Natural killer cell (primary cell): ENCODE data around the gene POPDC2. TPM values are rescaled to one million over a fixed set of nuclear protein-coding genes. Genes with fewer than 3 reads are reported as not detected.

ENCODE experiments used
- ATAC-seq, 3 donors: fragments of 150-1000 bp in 2 of 3; fragments of 200-7000 bp in 1 of 3; cut with Tn5 transposase; 1 replicate in 1 of 3; 2 replicates in 2 of 3; pipeline ENCODE4 v1.10.0; 2021; ENCODE audit warnings: mild to moderate bottlenecking in 2 of 3, moderate library complexity in 2 of 3
- DNase-seq, 2 donors: peaks; one replicate each; pipeline versions ENCODE4 v3.0.0 to v3.0.0-alpha.2; 2013 to 2021; ENCODE audit warnings: mixed read lengths in 1 of 2
- H3K27ac ChIP-seq: one replicate; pipeline ENCODE4 v1.5.1; 2013; ENCODE audit warnings: mild to moderate bottlenecking, low read length
- H3K27me3 ChIP-seq: one replicate; pipeline ENCODE4 v1.6.1; 2013; ENCODE audit warnings: low read length; ENCODE audit not compliant: control insufficient read depth, insufficient read depth
- H3K36me3 ChIP-seq: one replicate; pipeline ENCODE4 v1.6.1; 2013; ENCODE audit warnings: low read length; ENCODE audit not compliant: control insufficient read depth, insufficient read depth
- H3K4me1 ChIP-seq: one replicate; pipeline ENCODE4 v1.6.1; 2013; ENCODE audit warnings: low read length; ENCODE audit not compliant: control insufficient read depth, insufficient read depth
- H3K4me3 ChIP-seq: one replicate; pipeline ENCODE4 v1.5.1; 2013; ENCODE audit warnings: low read length
- H3K9me3 ChIP-seq: one replicate; pipeline ENCODE4 v1.6.1; 2013; ENCODE audit warnings: low read length; ENCODE audit not compliant: control insufficient read depth, insufficient read depth
- H3K27ac Mint-ChIP-seq, 2 donors: one replicate each; pipeline ENCODE4 v1.8.0; 2022; ENCODE audit warnings: mild to moderate bottlenecking in 2 of 2, mixed read lengths in 2 of 2, moderate library complexity in 1 of 2
- H3K27me3 Mint-ChIP-seq, 2 donors: one replicate each; pipeline ENCODE4 v1.8.0; 2022; ENCODE audit warnings: low read depth in 2 of 2, mixed read lengths in 2 of 2
- H3K36me3 Mint-ChIP-seq: one replicate; pipeline ENCODE4 v1.8.0; 2022; ENCODE audit warnings: mixed read lengths
- H3K4me1 Mint-ChIP-seq, 2 donors: one replicate each; pipeline ENCODE4 v1.8.0; 2022; ENCODE audit warnings: mixed read lengths in 2 of 2
- H3K4me3 Mint-ChIP-seq: one replicate; pipeline ENCODE4 v1.8.0; 2022; ENCODE audit warnings: mild to moderate bottlenecking, moderate library complexity, mixed read lengths
- H3K9me3 Mint-ChIP-seq, 2 donors: one replicate each; pipeline ENCODE4 v1.8.0; 2022; ENCODE audit warnings: mixed read lengths in 2 of 2
- WGBS: methylation state at CpG from one replicate; pipeline ENCODE4 v1.1.7; 2013; ENCODE audit warnings: missing lambda C conversion rate; ENCODE audit not compliant: insufficient coverage; 5-methylcytosine and 5-hydroxymethylcytosine counted together
- intact Hi-C: fragments of 100-400 bp; cut with micrococcal nuclease; formaldehyde crosslinking; loops from one replicate; pipeline ENCODE4 v1.14.2; 2022
- total RNA-seq, 4 donors: library from RNA; stranded (reverse); fragments of 120-200 nt in 1 of 4; gene quantifications; one replicate each; pipeline versions ENCODE4 v1.2.3 to v1.2.4, GENCODE V29; 2013 to 2022
- TF ChIP-seq, protein P1 (sequence below): fragments of 200-600 bp; IDR thresholded peaks from one replicate; pipeline ENCODE4 v1.8.0; 2022; ENCODE audit warnings: antibody characterized with exemption

POPDC2 gene
- total RNA-seq, 3 donors from 2014 or later (not counting 1 experiment from before 2014, with no cell fraction given) = 6.2 to 8.0 (median 7.9) TPM

DNA sequence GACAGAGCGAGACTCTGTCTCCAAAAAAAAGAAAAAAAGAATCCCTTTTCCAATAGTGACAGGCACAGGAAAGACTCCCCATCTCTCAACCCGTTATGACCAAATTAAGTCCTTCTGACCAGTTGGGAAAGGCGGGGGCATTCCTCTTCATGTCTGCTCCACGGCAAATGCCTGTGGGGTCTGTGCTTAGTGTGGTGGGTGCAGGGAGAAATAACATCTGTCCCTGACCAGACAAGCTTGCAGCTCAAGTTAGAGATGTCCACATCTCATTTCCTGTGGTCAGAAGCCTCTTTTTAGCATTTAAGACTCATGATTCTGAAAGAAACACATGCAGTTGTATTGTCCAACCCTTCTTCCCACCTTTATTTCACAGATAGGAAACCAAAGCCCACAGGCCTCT is 46.5 kb downstream of the POPDC2 start:
- H3K36me3 ChIP-seq = no peaks in the 10 kb centered on the region
- ATAC-seq = no peak
- DNase-seq = no peak
- WGBS = 97% methylated on average over 3 of the region's 4 CpGs
- peaks cover 14 to 30% of the 10 kb centered on the region in 2 donors for H3K27me3 Mint-ChIP-seq
- no peaks in the 10 kb centered on the region for H3K27me3 ChIP-seq
- no peaks in the 10 kb centered on the region for H3K36me3 Mint-ChIP-seq
- TF ChIP-seq, protein P1, sequence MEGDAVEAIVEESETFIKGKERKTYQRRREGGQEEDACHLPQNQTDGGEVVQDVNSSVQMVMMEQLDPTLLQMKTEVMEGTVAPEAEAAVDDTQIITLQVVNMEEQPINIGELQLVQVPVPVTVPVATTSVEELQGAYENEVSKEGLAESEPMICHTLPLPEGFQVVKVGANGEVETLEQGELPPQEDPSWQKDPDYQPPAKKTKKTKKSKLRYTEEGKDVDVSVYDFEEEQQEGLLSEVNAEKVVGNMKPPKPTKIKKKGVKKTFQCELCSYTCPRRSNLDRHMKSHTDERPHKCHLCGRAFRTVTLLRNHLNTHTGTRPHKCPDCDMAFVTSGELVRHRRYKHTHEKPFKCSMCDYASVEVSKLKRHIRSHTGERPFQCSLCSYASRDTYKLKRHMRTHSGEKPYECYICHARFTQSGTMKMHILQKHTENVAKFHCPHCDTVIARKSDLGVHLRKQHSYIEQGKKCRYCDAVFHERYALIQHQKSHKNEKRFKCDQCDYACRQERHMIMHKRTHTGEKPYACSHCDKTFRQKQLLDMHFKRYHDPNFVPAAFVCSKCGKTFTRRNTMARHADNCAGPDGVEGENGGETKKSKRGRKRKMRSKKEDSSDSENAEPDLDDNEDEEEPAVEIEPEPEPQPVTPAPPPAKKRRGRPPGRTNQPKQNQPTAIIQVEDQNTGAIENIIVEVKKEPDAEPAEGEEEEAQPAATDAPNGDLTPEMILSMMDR = no peak
- H3K4me1 Mint-ChIP-seq = no peaks in the 10 kb centered on the region
- intact Hi-C loops = no loop called here
- H3K4me1 ChIP-seq = no peaks in the 10 kb centered on the region
- H3K9me3 Mint-ChIP-seq = no peaks in the 10 kb centered on the region
- H3K4me3 Mint-ChIP-seq = no peak overlapping the region
- no peak overlapping the region for H3K27ac Mint-ChIP-seq
- no peak overlapping the region for H3K4me3 ChIP-seq
- no peaks in the 10 kb centered on the region for H3K9me3 ChIP-seq
- H3K27ac ChIP-seq = no peak overlapping the region

DNA sequence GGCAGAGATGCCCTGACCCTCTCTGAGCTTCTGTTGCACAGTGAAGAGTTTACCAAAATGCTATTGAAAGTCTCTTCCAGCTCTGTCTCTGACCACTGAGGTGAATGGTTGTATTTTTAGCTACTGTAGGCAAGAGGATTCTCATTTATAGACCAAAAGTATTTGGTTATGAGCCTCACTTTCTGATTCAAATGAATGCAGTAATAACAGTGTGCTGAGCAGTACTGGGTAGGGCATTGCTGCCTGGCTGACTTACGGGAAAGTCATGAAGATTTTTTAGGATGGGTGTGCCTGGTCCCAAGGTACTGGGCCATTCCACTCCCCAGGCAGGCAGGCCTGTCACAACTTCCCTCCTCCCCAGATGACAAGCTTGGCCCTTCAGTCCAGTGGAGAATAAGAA is 47.2 kb downstream of the POPDC2 start:
- H3K27ac Mint-ChIP-seq = no peak overlapping the region
- Histone ChIP-seq H3K36me3 (no peaks in the 10 kb centered on the region), H3K9me3 (no peaks in the 10 kb centered on the region), H3K27me3 (no peaks in the 10 kb centered on the region), H3K27ac (no peak overlapping the region), H3K4me1 (no peaks in the 10 kb centered on the region), H3K4me3 (no peak overlapping the region)
- DNase-seq = no peak
- WGBS = 100% methylated on average over 1 of the region's 1 CpG
- no peaks in the 10 kb centered on the region for H3K36me3 Mint-ChIP-seq
- ATAC-seq = no peak
- H3K27me3 Mint-ChIP-seq = peaks cover 14 to 34% of the 10 kb centered on the region in 2 donors
- intact Hi-C loops = no loop called here
- H3K9me3 Mint-ChIP-seq = no peaks in the 10 kb centered on the region
- H3K4me3 Mint-ChIP-seq = no peak overlapping the region
- TF ChIP-seq, protein P1 = no peak
- H3K4me1 Mint-ChIP-seq = no peaks in the 10 kb centered on the region

DNA sequence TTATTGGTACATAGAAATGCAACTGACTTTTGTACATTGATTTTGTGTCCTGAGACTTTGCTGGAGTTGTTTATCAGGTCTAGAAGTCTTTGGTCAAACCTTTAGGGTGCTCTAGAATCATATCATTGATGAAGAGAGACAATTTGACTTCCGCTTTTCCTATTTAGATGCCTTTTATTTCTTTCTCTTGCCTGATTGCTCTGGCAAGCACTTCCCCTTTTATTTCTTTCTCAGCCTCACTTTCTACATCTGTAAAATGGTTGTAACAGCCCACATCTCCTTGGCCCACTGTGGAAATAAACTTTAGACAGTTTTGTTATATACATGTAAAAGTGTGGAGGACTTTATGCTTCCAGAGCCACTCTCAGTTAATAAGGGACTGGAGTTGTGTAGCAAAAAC is 48.7 kb downstream of the POPDC2 start:
- Mint-ChIP-seq H3K4me1 (no peaks in the 10 kb centered on the region), H3K4me3 (no peak overlapping the region), H3K27me3 (peaks cover 14 to 34% of the 10 kb centered on the region in 2 donors), H3K36me3 (no peaks in the 10 kb centered on the region), H3K27ac (no peak overlapping the region), H3K9me3 (no peaks in the 10 kb centered on the region)
- Histone ChIP-seq H3K9me3 (no peaks in the 10 kb centered on the region), H3K27me3 (no peaks in the 10 kb centered on the region), H3K4me1 (no peaks in the 10 kb centered on the region), H3K4me3 (no peak overlapping the region), H3K27ac (no peak overlapping the region), H3K36me3 (no peaks in the 10 kb centered on the region)
- TF ChIP-seq, protein P1 = no peak
- whole genome bisulfite sequencing = 100% methylated on average over 1 of the region's 1 CpG
- intact Hi-C loops = no loop called here
- DNase-seq (no peak), ATAC-seq (no peak)

DNA sequence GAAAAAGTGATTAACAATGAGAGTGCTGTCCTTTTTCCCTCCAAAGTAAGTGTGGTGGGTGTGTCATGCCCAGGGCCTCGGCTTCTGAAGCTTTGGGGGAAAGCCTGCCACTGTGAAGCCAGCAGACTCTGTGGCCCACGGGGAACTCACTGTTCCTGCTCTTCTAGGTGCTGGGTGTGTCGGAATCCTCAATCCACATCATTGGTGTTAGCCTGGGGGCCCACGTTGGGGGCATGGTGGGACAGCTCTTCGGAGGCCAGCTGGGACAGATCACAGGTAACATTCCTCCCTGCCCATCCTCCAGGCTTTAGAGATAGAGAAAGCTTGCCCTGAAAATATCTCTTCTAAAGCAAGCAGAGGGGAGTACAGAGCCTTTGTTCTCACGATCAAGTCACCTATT is 51.1 kb downstream of the POPDC2 start:
- Mint-ChIP-seq H3K4me3 (no peak overlapping the region), H3K27me3 (peaks cover 10 to 34% of the 10 kb centered on the region in 2 donors), H3K9me3 (no peaks in the 10 kb centered on the region), H3K36me3 (no peaks in the 10 kb centered on the region), H3K27ac (no peak overlapping the region), H3K4me1 (no peaks in the 10 kb centered on the region)
- TF ChIP-seq, protein P1 = no peak
- Histone ChIP-seq H3K4me1 (no peaks in the 10 kb centered on the region), H3K36me3 (no peaks in the 10 kb centered on the region), H3K4me3 (no peak overlapping the region), H3K27me3 (no peaks in the 10 kb centered on the region), H3K27ac (no peak overlapping the region), H3K9me3 (no peaks in the 10 kb centered on the region)
- ATAC-seq (no peak), DNase-seq (no peak)
- intact Hi-C loops = no loop called here
- WGBS = 82% methylated on average over 5 of the region's 6 CpGs
